Spleen (tissue), 11 donors: Measurements from ENCODE around the gene OR8G5. TPM values are rescaled to one million over a fixed set of nuclear protein-coding genes. Genes with fewer than 3 reads are reported as not detected.
"Not testable (repeated sequence)": the region's sequence is repeated elsewhere in the genome, so short reads cannot be mapped to it uniquely, and the experiment has no call there.

Experiments
- DNase-seq: peaks from one replicate; pipeline ENCODE4 v3.0.0-alpha.2; 2020
- H3K27ac ChIP-seq, 8 donors: fragments of 200-600 bp; sonication (generic) in 7 of 8; 1 replicate in 4 of 8; 2 replicates in 4 of 8; pipeline versions ENCODE4 v1.5.0 to v1.8.0; 2016 to 2021; ENCODE audit warnings: inconsistent platforms in 4 of 8, mild to moderate bottlenecking in 4 of 8, moderate library complexity in 1 of 8
- H3K27me3 ChIP-seq, 7 donors: fragments of 200-600 bp; sonication (generic) in 6 of 7; replicated peaks in 1 of 7; 1 replicate in 4 of 7; 2 replicates in 3 of 7; pipeline versions ENCODE4 v1.5.0 to v1.8.0; 2016 to 2021; ENCODE audit warnings: inconsistent platforms in 3 of 7, mild to moderate bottlenecking in 1 of 7
- H3K36me3 ChIP-seq, 6 donors: fragments of 200-600 bp; sonication (generic) in 5 of 6; 1 replicate in 4 of 6; 2 replicates in 2 of 6; pipeline versions ENCODE4 v1.5.0 to v1.8.0; 2016 to 2021; ENCODE audit warnings: inconsistent platforms in 2 of 6
- H3K4me1 ChIP-seq, 6 donors: fragments of 200-600 bp; sonication (generic) in 5 of 6; 1 replicate in 3 of 6; 2 replicates in 3 of 6; pipeline versions ENCODE4 v1.5.0 to v1.8.0; 2016 to 2021; ENCODE audit warnings: inconsistent platforms in 3 of 6
- H3K4me3 ChIP-seq, 8 donors: fragments of 200-600 bp; sonication (generic) in 7 of 8; 1 replicate in 4 of 8; 2 replicates in 4 of 8; pipeline versions ENCODE4 v1.5.0 to v1.8.0; 2016 to 2021; ENCODE audit warnings: inconsistent platforms in 4 of 8, mild to moderate bottlenecking in 4 of 8, moderate library complexity in 2 of 8
- H3K9me3 ChIP-seq, 8 donors: fragments of 200-600 bp; sonication (generic) in 7 of 8; 1 replicate in 4 of 8; 2 replicates in 4 of 8; pipeline versions ENCODE4 v1.5.0 to v1.8.0; 2016 to 2021; ENCODE audit warnings: inconsistent platforms in 4 of 8
- POLR2A ChIP-seq, 3 donors: fragments of 450-650 bp; IDR thresholded peaks; one replicate each; pipeline ENCODE4 v1.5.1; 2017; ENCODE audit warnings: antibody characterized with exemption in 3 of 3, mild to moderate bottlenecking in 1 of 3
- POLR2AphosphoS5 ChIP-seq, 3 donors: sonication (generic); formaldehyde crosslinking; IDR thresholded peaks; one replicate each; pipeline ENCODE4 v1.5.1; 2017; ENCODE audit warnings: antibody characterized with exemption in 3 of 3
- WGBS, 5 donors: extraction: QIAGEN DNeasy Blood & Tissue Kit in 3 of 5; methylation state at CpG; one replicate each; pipeline versions ENCODE4 v1.1.5 to v1.1.7; 2013 to 2018; 5-methylcytosine and 5-hydroxymethylcytosine counted together
- intact Hi-C: fragments of 100-400 bp; cut with DNase I; formaldehyde crosslinking; loops from one replicate; pipeline ENCODE4 v1.15.0; 2023; ENCODE audit warnings: low total_unique reads
- polyA plus RNA-seq, 3 donors: library from polyadenylated mRNA; stranded (reverse); fragments of 200-250 nt; gene quantifications; one replicate each; pipeline ENCODE4 v1.2.1, GENCODE V29; 2013
- total RNA-seq, 7 donors: library from RNA; depleted of rRNA in 3 of 7; stranded (reverse); fragments of >200 nt in 3 of 7; fragmentation: NEBNext Ultra II Directional in 4 of 7; extraction: Animal tissue kit (Norgen Biotek cat#: 25700) in 4 of 7; gene quantifications; one replicate each; pipeline versions ENCODE4 v1.1.0 to v1.2.1, GENCODE V29; 2016 to 2021
- TF ChIP-seq, protein P1 (sequence below), 11 experiments: fragments of 200-600 bp in 7 of 11; fragments of 450-650 bp in 4 of 11; sonication (generic) in 4 of 11; IDR thresholded peaks in 8 of 11; conservative IDR thresholded peaks in 3 of 11; 1 replicate in 7 of 11; 2 replicates in 4 of 11; pipeline versions ENCODE4 v1.4.0 to v1.8.0; 2016 to 2021; ENCODE audit warnings: antibody characterized with exemption in 11 of 11, inconsistent platforms in 4 of 11, mild to moderate bottlenecking in 1 of 11
- donor health status: healthy with polysubstance abuse.
- donor health status: DM: no; HTN: no; CAD: no; lungs with moderate emphysema.
- donor health status: DM: no; HTN: no; CAD: no.
- donor health status: Bipolar disorder and iron deficiency.
- donor health status: healthy.
- donor health status: DM: no; HTN: no; CAD: no.
- donor health status: DM: yes; HTN: yes; CAD: no.

OR8G5 gene
- total and polyA plus RNA-seq, 10 donors: not detected

DNA sequence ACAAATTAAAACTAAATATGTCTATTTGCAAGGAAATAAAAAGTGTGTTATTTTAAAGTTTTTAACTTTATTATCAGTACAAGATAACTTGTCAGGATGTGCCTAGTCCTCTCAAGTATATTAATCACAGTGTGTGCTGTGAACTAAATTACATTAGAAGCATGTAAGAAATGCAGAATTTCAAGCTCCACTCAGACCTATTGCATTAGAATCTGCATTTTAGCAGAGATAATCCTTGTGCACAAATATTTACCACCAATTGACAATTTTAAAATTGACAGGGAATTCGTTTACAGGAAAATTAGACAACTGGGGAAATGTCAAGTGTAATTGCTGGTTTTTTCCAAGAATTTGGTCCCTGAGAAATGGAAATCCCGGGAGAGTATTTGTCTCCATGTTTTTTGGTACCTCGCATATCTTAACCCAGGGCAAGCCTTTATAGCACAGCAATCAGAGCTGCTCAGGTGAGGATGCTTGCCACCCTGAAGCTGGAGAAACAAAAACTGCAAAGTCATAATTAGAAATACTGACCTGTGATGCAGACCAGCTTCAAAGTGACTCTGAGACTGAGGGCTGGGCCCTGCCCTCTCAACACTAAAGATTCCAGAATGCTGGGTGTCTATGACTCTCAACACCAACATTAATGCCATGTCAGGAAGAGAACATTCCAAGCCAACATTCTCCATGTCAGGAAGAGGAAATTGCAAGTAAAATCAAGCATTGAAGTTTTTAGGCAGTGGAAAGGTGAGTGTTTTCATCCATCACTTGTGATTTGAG, 15.4 kb upstream of the OR8G5 start, which contains the start of gene OR8G1:
Gene OR8G1 (plus strand): TSS at position 475 of the 777 bp plus-strand sequence. CDS start 8,581 bp downstream, outside the sequence.
- Histone ChIP-seq H3K36me3 (no peaks in the 10 kb centered on the region), H3K4me3 (no peak within 1 kb of the TSS), H3K27ac (no peak within 1 kb of the TSS), H3K9me3 (no peaks in the 10 kb centered on the region), H3K27me3 (no peaks in the 10 kb centered on the region), H3K4me1 (no peaks in the 10 kb centered on the region)
- TF ChIP-seq POLR2AphosphoS5 (IDR thresholded peaks at IDR 0.05) (no peak), POLR2A (IDR thresholded peaks at IDR 0.05) (no peak)
- TF ChIP-seq, protein P1, sequence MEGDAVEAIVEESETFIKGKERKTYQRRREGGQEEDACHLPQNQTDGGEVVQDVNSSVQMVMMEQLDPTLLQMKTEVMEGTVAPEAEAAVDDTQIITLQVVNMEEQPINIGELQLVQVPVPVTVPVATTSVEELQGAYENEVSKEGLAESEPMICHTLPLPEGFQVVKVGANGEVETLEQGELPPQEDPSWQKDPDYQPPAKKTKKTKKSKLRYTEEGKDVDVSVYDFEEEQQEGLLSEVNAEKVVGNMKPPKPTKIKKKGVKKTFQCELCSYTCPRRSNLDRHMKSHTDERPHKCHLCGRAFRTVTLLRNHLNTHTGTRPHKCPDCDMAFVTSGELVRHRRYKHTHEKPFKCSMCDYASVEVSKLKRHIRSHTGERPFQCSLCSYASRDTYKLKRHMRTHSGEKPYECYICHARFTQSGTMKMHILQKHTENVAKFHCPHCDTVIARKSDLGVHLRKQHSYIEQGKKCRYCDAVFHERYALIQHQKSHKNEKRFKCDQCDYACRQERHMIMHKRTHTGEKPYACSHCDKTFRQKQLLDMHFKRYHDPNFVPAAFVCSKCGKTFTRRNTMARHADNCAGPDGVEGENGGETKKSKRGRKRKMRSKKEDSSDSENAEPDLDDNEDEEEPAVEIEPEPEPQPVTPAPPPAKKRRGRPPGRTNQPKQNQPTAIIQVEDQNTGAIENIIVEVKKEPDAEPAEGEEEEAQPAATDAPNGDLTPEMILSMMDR (IDR thresholded peaks at IDR 0.05 in 8 of 11, conservative IDR thresholded peaks at IDR 0.05 in 3 of 11): no peak
- intact Hi-C loops: no loop called here
- DNase-seq: no peak
- 66 to 82% (median 72%) methylated on average over 3 of the region's 3 CpGs for WGBS, 5 donors

DNA sequence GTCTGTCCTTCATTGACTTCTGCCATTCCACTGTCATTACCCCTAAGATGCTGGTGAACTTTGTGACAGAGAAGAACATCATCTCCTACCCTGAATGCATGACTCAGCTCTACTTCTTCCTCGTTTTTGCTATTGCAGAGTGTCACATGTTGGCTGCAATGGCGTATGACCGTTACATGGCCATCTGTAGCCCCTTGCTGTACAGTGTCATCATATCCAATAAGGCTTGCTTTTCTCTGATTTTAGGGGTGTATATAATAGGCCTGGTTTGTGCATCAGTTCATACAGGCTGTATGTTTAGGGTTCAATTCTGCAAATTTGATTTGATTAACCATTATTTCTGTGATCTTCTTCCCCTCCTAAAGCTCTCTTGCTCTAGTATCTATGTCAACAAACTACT, 6.3 kb upstream of the OR8G5 start:
- H3K27me3 ChIP-seq, H3K36me3 ChIP-seq, H3K4me3 ChIP-seq, intact Hi-C loops, H3K4me1 ChIP-seq, DNase-seq, H3K9me3 ChIP-seq, H3K27ac ChIP-seq: not testable (repeated sequence)
- WGBS, 5 donors: 43 to 61% (median 52%) methylated on average over 3 of the region's 3 CpGs

DNA sequence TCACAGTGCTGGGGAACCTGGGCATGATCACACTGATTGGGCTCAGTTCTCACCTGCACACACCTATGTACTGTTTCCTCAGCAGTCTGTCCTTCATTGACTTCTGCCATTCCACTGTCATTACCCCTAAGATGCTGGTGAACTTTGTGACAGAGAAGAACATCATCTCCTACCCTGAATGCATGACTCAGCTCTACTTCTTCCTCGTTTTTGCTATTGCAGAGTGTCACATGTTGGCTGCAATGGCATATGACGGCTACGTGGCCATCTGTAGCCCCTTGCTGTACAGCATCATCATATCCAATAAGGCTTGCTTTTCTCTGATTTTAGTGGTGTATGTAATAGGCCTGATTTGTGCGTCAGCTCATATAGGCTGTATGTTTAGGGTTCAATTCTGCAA, 8.9 kb downstream of the OR8G5 start:
- H3K27ac ChIP-seq, H3K4me3 ChIP-seq, H3K27me3 ChIP-seq, DNase-seq, intact Hi-C loops, H3K9me3 ChIP-seq, H3K36me3 ChIP-seq, H3K4me1 ChIP-seq: not testable (repeated sequence)
- 38 to 59% (median 53%) methylated on average over 4 of the region's 4 CpGs for WGBS, 5 donors

DNA sequence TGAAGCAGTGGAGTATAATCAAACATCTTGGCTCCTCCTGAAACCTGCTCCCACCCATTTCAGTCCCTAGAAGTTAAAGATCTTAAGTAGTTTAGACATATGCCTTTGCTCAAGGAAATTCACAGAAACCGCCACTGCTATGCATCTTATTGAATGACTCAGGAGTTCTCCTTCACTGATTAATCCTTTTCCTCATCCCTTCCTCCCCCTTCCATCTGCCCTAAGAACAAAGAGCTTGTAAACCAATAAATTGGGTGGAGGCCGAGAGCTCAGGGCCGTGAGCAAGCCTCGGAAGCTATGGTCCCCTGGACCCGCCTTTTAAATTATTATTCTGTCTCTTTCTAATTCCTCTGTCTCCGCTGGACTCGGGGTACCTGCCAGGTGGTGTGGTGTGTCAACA, 14.7 kb downstream of the OR8G5 start:
- H3K4me1 ChIP-seq, H3K4me3 ChIP-seq, H3K27ac ChIP-seq, DNase-seq, intact Hi-C loops, H3K36me3 ChIP-seq, H3K9me3 ChIP-seq, H3K27me3 ChIP-seq: not testable (repeated sequence)
- 53 to 76% (median 73%) methylated on average over 7 of the region's 7 CpGs for WGBS, 5 donors

DNA sequence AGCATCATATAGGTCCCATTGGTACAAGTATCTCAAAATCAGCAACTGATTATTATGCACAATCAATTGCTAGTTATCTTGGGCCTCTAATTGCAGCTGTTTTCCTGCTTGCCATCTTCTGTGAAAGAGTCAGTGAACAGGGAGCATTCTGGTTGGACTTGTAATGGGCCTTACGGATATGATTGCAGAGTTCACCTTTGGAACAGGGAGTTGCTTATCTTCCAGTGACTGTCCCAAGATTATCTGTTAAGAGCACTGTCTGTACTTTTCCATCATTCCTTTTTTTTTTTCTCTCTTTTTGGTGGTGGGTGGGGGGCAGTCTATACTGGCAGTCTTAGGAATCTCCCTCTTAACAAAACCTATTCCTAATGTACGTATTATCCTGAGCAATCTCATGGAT, 17.8 kb downstream of the OR8G5 start:
- no peaks in the 10 kb centered on the region for H3K36me3 ChIP-seq
- peaks cover 0 to 5% (median 0%) of the 10 kb centered on the region in 7 donors for H3K27me3 ChIP-seq
- no peaks in the 10 kb centered on the region for H3K9me3 ChIP-seq
- no peaks in the 10 kb centered on the region for H3K4me1 ChIP-seq
- H3K4me3 ChIP-seq: no peak overlapping the region
- intact Hi-C loops: no loop called here
- H3K27ac ChIP-seq: no peak overlapping the region
- TF ChIP-seq, protein P1 (IDR thresholded peaks at IDR 0.05 in 8 of 11, conservative IDR thresholded peaks at IDR 0.05 in 3 of 11): no peak
- no peak for TF ChIP-seq POLR2A (IDR thresholded peaks at IDR 0.05)
- TF ChIP-seq POLR2AphosphoS5 (IDR thresholded peaks at IDR 0.05): no peak
- no peak for DNase-seq
- WGBS, 5 donors: 83 to 97% (median 94%) methylated on average over 2 of the region's 2 CpGs
